Subcutaneous adipose tissue (tissue), 4 donors: ENCODE results near the gene NF2. TPM values are rescaled to one million over a fixed set of nuclear protein-coding genes. Genes with fewer than 3 reads are reported as not detected.

Experiments used
- total RNA-seq, 4 donors: library from RNA; depleted of rRNA; stranded (reverse); fragments of >200 nt; gene quantifications; one replicate each; pipeline ENCODE4 v1.1.0, GENCODE V29; 2016
- TF ChIP-seq, protein P1 (sequence below): fragments of 450-650 bp; IDR thresholded peaks from one replicate; pipeline ENCODE4 v1.5.1; 2016; ENCODE audit warnings: low read depth, mild to moderate bottlenecking, control low read depth, antibody characterized with exemption, moderate library complexity

NF2 gene
- total RNA-seq, 4 donors from 2014 or later = 18.9 to 28.6 (median 20.7) TPM

DNA sequence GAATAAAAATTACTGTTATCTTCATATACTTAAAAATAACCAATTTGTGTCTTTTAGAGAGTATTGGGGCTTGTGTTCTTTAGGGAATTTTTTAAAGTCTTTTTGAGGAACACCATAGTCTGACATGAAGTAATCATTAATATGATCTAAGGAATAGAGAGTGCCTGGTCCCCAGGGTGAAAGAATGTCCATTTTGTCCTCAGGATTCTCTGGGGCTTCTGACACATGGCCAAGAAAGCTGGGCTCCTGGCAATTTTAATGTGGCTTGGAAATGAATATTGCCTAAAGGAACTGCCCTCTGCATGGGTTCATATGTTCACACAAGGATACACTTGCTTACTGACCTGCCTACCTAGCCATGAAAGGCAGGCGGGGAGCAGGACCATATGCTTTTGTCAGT, 33.7 kb downstream of the NF2 start:
- TF ChIP-seq, protein P1, sequence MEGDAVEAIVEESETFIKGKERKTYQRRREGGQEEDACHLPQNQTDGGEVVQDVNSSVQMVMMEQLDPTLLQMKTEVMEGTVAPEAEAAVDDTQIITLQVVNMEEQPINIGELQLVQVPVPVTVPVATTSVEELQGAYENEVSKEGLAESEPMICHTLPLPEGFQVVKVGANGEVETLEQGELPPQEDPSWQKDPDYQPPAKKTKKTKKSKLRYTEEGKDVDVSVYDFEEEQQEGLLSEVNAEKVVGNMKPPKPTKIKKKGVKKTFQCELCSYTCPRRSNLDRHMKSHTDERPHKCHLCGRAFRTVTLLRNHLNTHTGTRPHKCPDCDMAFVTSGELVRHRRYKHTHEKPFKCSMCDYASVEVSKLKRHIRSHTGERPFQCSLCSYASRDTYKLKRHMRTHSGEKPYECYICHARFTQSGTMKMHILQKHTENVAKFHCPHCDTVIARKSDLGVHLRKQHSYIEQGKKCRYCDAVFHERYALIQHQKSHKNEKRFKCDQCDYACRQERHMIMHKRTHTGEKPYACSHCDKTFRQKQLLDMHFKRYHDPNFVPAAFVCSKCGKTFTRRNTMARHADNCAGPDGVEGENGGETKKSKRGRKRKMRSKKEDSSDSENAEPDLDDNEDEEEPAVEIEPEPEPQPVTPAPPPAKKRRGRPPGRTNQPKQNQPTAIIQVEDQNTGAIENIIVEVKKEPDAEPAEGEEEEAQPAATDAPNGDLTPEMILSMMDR = no peak

DNA sequence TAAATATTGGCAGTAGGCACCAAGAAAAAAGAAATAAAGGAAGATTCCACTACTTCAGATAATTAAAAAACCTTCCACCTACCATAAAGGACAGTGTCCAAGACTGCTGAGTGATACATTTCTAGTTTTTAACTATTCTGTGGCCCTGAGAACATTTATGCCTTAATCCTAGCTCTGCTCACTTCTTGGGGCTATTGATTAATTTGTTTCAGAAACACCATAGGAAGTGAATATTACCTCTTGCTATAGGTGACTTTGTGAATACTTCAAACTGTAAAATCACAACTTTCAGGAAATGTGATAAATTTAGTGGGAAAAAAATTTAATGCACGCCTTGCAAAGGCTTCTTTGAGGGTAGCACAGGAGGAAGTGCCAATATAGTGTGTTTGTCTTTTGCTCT, 35.2 kb downstream of the NF2 start:
- TF ChIP-seq, protein P1 = no peak

- TF ChIP-seq, protein P1 = no peak
These were observed 35.7 kb downstream of the NF2 start for GRCh38 chr22:29639096-29639495.

DNA sequence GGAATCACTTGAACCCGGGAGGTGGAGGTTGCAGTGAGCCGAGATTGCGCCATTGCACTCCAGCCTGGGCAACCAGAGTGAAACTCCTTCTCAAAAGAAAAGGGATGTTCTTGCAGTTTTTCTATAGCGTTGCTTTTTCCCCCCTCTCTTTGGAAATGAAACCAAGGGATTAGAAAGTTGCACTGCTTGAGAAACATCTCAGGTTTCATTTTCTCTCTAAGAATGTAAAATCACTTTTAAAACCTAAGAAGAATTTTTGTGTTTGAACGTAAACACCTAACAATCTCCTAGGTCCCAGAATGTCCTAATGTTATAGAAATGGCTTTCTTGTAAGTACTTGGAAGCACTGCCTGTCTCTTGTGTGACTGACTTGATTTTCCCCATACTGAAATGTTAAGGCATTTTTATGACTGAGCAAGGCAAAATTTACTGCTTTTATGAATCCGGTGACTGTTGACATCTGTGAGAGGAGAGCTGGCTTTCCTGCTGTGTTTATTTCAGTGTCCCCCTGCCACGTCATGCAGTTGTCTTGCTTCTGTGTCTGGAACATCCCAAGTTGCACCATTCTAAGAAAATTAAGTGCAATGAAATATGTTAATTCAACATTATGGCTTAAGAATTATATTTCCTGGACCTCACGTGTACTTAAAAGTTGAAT, 37.7 kb downstream of the NF2 start:
- TF ChIP-seq, protein P1 = no peak

- TF ChIP-seq, protein P1 = no peak
These were observed 38.4 kb downstream of the NF2 start for GRCh38 chr22:29641700-29642330.

DNA sequence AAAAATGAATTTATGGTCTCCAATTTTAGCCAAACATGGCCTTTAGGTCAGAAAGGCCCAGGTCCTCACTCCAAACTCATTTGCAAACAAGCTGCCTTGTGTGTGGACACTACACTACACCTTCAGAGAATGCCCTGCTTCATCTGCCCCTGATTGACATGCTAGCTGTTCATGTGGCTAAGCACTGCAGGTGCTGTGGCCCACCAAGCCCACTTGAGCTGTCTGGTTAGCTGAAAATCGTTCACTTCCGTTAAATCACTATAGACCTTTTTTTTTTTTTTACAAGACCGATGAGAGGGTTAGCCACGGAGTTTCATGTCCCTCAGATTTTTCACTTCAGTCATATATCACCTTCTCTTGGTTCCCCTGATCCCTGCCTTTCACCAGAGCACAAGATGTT, 39.3 kb downstream of the NF2 start:
- TF ChIP-seq, protein P1 = no peak

DNA sequence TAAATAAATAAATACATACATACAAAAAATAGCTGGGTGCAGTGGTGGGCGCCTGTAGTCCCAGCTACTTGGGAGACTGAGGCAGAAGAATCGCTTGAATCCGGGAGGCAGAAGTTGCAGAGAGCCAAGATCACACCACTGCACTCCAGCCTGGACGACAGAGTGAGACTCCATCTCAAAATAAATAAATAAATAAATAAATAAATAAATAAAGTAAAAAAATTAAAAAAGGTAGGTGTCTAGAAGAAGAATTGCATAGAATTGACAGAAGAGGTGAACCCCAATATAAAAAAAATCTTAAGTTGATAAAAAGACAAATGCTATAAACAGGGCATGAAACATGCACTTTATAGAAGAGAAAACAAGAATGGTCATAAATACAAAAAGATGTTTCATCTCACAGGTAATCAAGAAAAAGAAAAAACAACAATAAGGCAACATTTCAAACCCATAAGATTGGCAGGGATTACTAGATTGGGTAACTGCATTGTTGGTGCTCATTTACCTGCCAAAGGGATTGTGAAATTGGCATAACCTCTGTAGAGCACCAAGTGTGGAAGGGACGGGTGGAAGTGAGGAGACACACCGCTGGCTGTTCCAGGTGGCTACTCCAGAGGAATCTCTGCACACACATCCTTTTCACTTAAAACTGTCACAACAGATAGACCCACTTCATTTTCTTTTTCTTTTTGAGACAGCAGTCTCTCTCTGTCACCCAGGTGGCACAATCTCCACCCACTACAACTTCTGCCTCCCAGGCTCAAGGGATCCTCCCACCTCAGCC, 44.7 kb downstream of the NF2 start:
- TF ChIP-seq, protein P1 = no peak
